HG03280 (cell line): ENCODE results near the gene DBP.

Experiments used
- ATAC-seq: cut with Tn5 transposase; IDR thresholded peaks from one replicate; pipeline ENCODE4 v1.9.1; 2021; ENCODE audit warnings: mild to moderate bottlenecking, moderate library complexity; ENCODE audit not compliant: unreplicated experiment

Gene DBP

DNA sequence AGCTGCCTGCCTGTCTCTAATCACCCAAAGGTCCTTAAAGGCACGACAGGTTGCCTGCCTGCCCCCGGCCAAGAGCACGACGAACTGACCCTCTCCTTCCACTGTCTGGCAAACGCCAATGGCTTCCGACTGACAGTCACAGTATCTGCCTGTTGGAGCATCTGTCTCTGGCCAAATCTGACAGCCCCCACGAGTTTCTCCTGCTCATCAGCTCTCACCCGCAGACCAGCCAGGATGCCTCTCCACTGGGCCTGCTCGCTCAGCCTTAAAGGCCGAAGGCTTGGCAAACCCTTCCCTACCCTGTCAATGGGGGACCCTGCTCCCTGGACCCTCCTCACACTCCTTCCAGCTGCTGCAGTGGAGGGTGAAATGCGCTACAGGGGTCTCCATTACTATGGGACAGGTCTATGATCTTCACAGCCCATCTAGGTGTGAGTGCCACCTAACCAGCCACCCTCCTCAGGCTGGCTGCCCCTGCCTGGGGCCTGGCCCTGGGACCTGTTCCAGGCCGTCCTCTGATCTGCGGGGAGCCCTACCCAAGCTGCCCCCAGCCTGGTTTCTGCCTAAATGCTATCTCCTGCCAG is 23.2 kb downstream of the DBP start:
- no peak for ATAC-seq

DNA sequence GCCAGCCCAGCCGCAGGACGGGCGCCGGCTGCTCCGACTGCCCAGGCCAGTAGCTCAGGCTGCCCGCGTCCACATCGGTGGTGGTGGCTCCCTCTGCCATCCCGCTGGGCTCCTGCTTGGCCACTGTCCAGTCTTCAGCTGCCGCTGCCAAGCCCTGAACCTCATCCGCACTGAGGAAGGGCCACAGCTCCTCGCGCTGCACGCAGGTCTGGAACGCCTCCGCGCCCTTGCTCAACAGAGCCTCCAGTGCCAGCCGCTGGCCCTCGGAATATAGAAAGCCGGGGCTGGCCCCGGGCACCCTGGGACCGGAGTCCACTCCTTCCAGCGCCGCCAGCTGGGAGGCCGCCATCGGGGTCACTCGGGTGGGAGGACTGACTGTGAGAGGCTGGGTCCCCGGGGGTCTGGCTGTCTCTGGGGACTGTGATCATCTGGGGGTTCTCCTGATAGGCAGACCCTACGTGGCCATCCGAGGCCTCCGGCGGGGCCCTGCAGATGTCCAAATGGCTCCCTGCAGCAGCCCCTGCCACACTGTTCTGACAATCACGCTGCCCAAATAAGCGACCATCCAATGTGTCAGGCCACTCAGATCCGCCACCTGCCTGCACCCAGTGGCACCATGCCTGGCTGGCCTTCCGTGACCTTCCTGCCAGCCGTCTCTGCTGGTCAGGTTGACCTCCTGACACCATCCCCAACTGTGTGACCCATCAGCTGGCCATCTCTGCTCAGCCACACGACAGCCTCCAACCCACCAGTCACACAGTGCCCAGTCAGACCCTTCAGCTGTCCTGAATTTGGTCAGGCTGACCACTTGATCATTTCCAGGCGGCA is 23.9 kb downstream of the DBP start:
- no peak for ATAC-seq

- no peak for ATAC-seq
Observed at GRCh38 chr19:48611872-48612271, 25.3 kb downstream of the DBP start.

GRCh38 chr19:48609571-48610108 is 27.5 kb downstream of the DBP start:
- no peak for ATAC-seq

GRCh38 chr19:48608798-48609263 is 28.3 kb downstream of the DBP start:
- no peak for ATAC-seq

DNA sequence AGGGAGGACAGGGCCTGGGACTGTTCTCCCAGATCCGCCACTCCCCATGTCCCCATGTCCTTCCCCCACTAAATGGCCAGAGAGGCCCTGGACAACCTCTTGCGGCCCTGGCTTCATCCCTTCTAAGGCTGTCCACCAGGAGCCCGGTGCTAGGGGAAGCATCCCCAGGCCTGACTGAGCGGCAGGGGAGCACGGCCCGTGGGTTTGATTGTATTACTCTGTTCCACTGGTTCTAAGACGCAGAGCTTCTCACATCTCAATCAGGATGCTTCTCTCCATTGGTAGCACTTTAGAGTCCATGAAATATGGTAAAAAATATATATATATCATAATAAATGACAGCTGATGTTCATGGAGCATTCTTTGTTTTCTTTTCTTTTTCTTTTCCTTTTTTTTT is 29.8 kb downstream of the DBP start:
- no peak for ATAC-seq

GRCh38 chr19:48606463-48607358 is 30.5 kb downstream of the DBP start, which contains the start of gene SPACA4:
SPACA4 (plus strand) TSS chr19:48606742; CDS start chr19:48606979, 237 bp downstream.
- no peak for ATAC-seq

GRCh38 chr19:48603850-48604249 is 33.3 kb downstream of the DBP start:
- ATAC-seq, result no peak

DNA sequence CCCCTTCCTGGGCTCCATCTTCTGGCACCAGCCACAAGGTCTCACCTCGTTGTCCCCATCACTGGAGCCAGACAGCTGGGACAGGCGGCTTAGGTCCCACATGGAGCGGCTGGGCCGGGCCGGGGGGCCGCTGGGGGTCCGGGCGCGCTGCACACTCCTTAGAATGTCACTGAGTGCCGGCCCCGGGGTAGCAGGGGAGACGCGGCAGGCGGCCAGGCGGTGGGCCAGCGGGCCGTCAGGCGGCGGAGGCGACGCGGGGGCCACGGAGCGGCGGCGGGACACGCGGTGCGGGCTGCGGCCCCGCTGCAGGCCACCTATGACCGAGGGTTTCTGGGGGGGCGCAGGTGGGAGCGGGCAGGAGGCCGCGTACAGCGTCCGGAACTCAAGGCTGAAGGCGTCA is 33.7 kb downstream of the DBP start:
- no peak for ATAC-seq

DNA sequence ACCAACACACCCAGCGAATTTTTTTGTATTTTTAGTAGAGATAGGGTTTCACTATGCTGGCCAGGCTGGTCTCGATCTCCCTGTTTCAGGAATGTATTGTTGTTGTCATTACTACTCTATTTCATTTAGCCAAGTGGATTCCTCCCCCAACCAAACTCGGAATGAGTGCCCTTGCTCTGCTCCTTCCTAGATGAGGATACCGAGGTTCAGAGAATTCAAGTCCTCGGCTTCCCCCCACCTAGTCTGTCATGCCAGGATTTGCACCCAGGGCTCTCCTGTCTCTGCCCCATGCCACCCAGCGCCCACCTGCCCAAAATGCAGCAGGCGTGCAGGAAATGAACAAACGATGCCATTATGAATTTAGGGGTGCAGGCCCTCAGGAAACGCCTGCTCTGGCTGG is 34.2 kb downstream of the DBP start:
- ATAC-seq, result no peak

GRCh38 chr19:48600679-48601417 is 36.3 kb downstream of the DBP start:
- ATAC-seq, result no peak

DNA sequence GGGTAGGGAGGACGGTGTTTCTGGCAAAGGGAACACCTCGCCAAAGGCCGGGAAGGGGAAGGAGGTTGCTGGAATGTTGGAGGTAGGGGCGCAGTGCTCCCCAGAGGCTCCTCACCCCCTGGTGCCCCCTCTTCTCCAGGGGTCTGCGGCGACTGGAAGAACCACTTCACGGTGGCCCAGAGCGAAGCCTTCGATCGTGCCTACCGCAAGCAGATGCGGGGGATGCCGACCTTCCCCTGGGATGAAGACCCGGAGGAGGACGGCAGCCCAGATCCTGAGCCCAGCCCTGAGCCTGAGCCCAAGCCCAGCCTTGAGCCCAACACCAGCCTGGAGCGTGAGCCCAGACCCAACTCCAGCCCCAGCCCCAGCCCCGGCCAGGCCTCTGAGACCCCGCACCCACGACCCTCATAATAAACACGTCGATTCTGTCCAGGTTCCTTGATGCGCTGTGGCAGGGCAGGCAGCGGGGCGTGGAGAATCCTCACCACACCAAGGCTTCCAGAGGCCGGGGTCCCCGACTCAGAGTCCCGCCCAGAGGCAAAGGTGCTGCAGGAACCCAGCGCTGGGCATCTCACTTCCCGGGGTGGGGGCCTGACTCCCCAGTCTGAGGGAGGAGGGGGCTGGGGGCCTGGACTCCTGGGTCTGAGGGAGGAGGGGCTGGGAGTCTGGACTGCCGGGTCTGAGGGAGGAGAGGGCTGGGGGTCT is 38.0 kb downstream of the DBP start:
- no peak for ATAC-seq

- ATAC-seq, result no peak
Observed at GRCh38 chr19:48596679-48597465, 40.3 kb downstream of the DBP start.

GRCh38 chr19:48596237-48596636 is 40.9 kb downstream of the DBP start:
- ATAC-seq, result no peak

GRCh38 chr19:48595833-48596232 is 41.3 kb downstream of the DBP start:
- no peak for ATAC-seq

- no peak for ATAC-seq
Observed at GRCh38 chr19:48595171-48595570, 42.0 kb downstream of the DBP start.

DNA sequence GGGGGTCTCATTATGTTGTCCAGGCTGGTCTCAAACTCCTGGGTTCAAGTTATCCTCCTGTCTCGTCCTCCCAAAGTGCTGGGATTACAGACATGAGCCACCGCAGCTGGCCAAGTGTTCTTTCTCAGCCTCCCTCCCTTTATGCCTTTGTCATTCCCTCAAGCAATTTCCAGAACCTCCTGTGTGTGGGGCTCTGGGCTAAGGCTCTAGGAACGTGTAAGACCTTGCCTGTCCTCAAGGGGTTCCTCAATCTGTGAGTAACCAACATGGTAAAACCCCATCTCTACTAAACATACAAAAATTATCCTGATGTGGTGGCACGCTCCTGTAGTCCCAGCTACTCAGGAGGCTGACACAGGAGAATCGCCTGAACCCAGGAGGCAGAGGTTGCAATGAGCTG is 46.2 kb downstream of the DBP start:
- no peak for ATAC-seq

DNA sequence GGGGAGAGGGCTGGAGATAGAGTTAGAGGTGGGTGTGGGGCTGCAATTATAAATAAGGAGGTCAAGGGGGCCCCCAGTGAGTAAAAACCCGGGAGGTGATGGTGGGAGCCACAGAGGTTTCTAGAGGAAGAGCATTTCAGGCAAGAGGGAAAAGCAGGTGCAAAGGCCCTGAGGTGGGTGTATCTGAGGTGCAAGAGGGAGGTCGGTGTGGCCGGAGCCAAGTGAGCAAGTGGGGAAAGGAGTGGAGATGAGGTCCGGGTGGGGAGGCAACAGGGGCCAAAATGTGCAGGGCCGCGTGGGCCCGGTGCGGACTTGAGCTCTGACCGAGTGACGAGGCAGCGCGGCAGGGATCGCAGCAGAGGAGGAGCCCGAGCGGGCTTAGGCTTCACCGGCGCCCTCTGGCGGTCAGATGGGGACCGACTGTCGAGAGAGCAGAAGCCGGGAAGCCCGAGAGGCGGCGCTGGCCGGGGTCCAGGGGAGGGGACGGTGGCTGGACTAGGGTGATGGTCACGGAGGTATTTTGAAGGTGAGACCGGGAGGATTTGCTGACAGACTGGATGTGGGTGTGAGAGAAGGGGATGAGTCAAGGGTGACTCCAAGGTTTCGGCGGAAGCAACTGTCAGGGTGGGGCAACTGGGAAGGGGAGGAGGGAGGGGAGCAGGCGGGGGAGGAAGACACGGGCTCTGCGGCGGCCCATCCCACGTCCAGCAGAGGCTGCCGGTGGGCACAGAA is 48.3 kb downstream of the DBP start:
- ATAC-seq, result no peak
